ENCODE measurements around the gene PPIE. TPM values are rescaled to one million over a fixed set of nuclear protein-coding genes. Genes with fewer than 3 reads are reported as not detected.

The PPIE gene
- total RNA-seq, 1 experiment from 2014 or later: 36.3 TPM

DNA sequence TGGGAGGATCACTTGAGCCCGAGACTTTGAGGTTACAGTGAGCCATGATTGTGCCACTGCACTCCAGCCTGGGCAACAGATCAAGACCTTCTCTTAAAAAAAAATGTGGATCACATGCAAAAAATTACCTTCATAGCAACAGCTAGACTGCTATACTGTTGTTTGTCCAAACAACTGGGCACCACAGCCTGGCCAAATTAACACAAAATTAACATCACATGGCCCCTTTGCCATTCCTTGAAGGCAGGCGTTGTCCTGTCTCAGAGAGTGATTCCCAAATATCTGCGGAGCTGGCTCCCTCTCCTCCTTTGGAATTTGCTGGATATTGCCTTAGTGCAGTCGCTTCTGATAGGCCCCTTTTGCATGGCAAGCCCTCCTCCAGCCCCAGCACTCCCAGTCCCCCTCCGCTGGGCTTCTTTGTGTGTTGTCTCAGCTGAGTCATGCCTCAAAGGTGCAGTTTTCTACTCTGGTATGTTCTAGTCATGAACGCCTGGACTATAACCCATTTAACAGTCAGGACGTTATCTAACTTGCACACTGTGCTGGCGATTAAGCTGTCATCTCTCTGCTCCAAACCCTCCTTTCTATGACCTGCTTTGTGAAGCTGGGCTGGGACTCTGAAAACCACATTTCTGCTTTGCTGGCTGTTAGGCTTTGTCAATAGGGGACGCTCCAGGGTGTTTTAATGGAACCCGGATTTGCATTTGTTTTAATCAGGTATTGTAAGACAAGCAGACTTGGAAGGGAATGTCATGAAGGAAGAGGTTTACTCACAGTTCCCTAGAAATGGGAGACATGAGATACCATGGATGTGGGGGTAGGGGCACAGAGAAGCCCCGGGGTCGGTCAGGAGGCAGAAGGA, 27.3 kb upstream of the PPIE start:
- no CpG with 5 or more reads among the region's 12 CpGs for WGBS (ENCODE audit: extremely low coverage, insufficient read length, low lambda C conversion rate)
- H4K5ac ChIP-seq (ENCODE audit: insufficient read length, low read depth, low read length): no peak overlapping the region
- peak; percentile 29; the same call in 2 of the 3 replicates for TF ChIP-seq CTCF (conservative IDR thresholded peaks at IDR 0.05)
- H3K9me3 Mint-ChIP-seq: peaks cover 6 to 26% of the 10 kb centered on the region in 2 experiments; a peak in 4 of 5 replicates
- no peak overlapping the region for H3K9ac ChIP-seq (ENCODE audit: extremely low read depth, insufficient read length, low read length)
- no peaks in the 10 kb centered on the region for H3K79me2 ChIP-seq (ENCODE audit: insufficient read depth, low read length)
- no peak overlapping the region for H2AK5ac ChIP-seq (ENCODE audit: insufficient read length, low read length)
- no peaks in the 10 kb centered on the region for H4K20me1 ChIP-seq (ENCODE audit: control insufficient read depth, insufficient read depth, insufficient read length)
- peaks cover 100% of the 10 kb centered on the region for H3K27me3 Mint-ChIP-seq (ENCODE audit: low read depth)
- no peak for DNase-seq
- peaks cover 16 to 22% of the 10 kb centered on the region in 2 experiments for H3K4me1 Mint-ChIP-seq
- no peak overlapping the region for H4K8ac ChIP-seq (replicated peaks; ENCODE audit: insufficient read length, low read depth, low read length)
- no peak overlapping the region for H2AFZ ChIP-seq (ENCODE audit: low read length)
- no peak overlapping the region for H3K23ac ChIP-seq (ENCODE audit: insufficient read length, low read depth, low read length)
- H2BK5ac ChIP-seq (ENCODE audit: insufficient read length, low read length): no peak overlapping the region
- no peaks in the 10 kb centered on the region for H3K4me1 ChIP-seq (ENCODE audit: insufficient read depth, low read length)
- H3K4me3 Mint-ChIP-seq: peak overlapping the region in 1 of 2 experiments; percentile 41; a peak in 1 of 5 replicates
- H3T11ph ChIP-seq (ENCODE audit: low read length): no peak overlapping the region
- H4K91ac ChIP-seq (ENCODE audit: insufficient read length, low read depth, low read length): no peak overlapping the region
- H2BK12ac ChIP-seq (ENCODE audit: insufficient read length, low read depth, low read length): no peak overlapping the region
- no peaks in the 10 kb centered on the region for H3K23me2 ChIP-seq (ENCODE audit: insufficient read length, low read depth, low read length, poor library complexity, severe bottlenecking)
- H3K36me3 Mint-ChIP-seq (ENCODE audit: insufficient read depth in 1 of 3, low read depth in 3 of 3): no peaks in the 10 kb centered on the region
- H3K27ac ChIP-seq (ENCODE audit: insufficient read length, low read depth, low read length): no peak overlapping the region
- no peak overlapping the region for H3K4ac ChIP-seq (ENCODE audit: low read depth, low read length)
- no peak overlapping the region for H2BK15ac ChIP-seq (ENCODE audit: low read depth, low read length)
- H3K4me2 ChIP-seq (ENCODE audit: insufficient read depth, insufficient read length, low read length): no peak overlapping the region
- no peak overlapping the region for H3K18ac ChIP-seq (ENCODE audit: insufficient read length, low read depth, low read length)
- no peaks in the 10 kb centered on the region for H3K9me3 ChIP-seq (ENCODE audit: control insufficient read depth, low read depth, low read length)
- peaks cover 86% of the 10 kb centered on the region for H3K27me3 ChIP-seq (ENCODE audit: insufficient read depth, low read length)
- peak overlapping the region in 1 of 3 experiments; percentile 50; a peak in 1 of 7 replicates for H3K27ac Mint-ChIP-seq
- H3K79me1 ChIP-seq (ENCODE audit: insufficient read depth, low read depth, low read length, poor library complexity, severe bottlenecking): no peaks in the 10 kb centered on the region
- no peak overlapping the region for H3K56ac ChIP-seq (ENCODE audit: insufficient read length, low read depth, low read length)
- no peak overlapping the region for H3K14ac ChIP-seq (ENCODE audit: insufficient read depth, low read length)
- no peak overlapping the region for H2BK120ac ChIP-seq (ENCODE audit: low read depth, low read length, poor library complexity, severe bottlenecking)
- no peak overlapping the region for H2BK20ac ChIP-seq (ENCODE audit: low read depth, low read length, poor library complexity, severe bottlenecking)
